C4-2B (cell line): ENCODE data around the gene NKX2-3.

Experiments
- H3K27ac ChIP-seq: fragments of 450-650 bp; 2 replicates; pipeline ENCODE4 v1.5.1; 2017
- CTCF ChIP-seq: fragments of 450-650 bp; conservative IDR thresholded peaks from 2 replicates; pipeline ENCODE4 v1.5.1; 2017; ENCODE audit warnings: mild to moderate bottlenecking
- ZFX ChIP-seq: fragments of 450-650 bp; IDR thresholded peaks from 2 replicates; pipeline ENCODE4 v1.6.1; 2017

Gene NKX2-3

DNA sequence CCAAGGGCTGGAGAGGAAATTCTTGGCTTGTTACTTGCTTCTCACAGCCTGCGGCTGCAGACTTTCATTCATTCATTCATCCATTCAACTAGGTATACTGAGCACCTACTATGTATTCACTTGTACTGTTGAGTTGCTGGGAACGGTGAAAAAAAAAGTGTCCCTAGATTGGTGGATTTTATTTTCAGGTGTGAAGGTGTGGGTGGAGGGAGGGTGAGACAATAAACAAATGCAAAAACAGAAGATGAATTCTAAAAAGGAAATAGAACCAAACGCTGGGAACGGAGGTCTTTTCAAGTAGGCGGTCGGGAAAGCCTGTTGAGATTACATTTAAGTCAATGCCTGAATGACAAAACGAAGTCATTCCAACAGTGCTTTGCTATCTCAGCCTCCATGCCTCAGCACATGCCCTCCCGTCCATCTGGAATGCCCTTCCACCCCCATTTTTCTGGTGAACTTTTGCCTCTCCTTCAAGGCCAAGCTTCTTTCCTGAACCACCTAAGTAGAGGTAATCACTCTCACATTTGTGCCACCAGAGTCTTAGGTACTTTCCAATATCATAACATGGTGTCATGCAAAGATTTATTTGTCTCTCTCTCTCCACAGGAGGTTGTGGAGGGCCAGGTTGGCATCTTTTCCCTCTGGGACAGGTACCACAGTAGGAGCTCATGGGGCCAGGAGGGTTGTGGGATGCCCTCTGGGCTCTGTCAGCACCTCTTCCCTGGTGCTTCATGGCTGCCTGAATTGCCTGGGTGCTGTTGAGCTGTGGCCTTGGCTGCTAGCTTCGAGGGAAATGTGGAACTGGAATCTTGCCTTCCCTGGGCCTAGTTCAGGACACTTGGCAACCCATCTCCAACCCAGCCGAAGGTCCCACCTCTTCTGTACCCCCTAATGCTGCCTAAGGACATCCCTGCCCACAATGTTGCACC, 5.5 kb downstream of the NKX2-3 start:
- TF ChIP-seq ZFX (no peak), CTCF (no peak)
- H3K27ac ChIP-seq = no peak overlapping the region

GRCh38 chr10:99539120-99539519, 6.4 kb downstream of the NKX2-3 start:
- TF ChIP-seq CTCF = no peak
- no peak for TF ChIP-seq ZFX
- H3K27ac ChIP-seq = no peak overlapping the region

- H3K27ac ChIP-seq = no peak overlapping the region
- TF ChIP-seq CTCF (no peak), ZFX (no peak)
These were observed 7.1 kb downstream of the NKX2-3 start for GRCh38 chr10:99539820-99540219.

- TF ChIP-seq CTCF (no peak), ZFX (no peak)
- H3K27ac ChIP-seq = no peak overlapping the region
These were observed 7.5 kb downstream of the NKX2-3 start for GRCh38 chr10:99540306-99540656.

DNA sequence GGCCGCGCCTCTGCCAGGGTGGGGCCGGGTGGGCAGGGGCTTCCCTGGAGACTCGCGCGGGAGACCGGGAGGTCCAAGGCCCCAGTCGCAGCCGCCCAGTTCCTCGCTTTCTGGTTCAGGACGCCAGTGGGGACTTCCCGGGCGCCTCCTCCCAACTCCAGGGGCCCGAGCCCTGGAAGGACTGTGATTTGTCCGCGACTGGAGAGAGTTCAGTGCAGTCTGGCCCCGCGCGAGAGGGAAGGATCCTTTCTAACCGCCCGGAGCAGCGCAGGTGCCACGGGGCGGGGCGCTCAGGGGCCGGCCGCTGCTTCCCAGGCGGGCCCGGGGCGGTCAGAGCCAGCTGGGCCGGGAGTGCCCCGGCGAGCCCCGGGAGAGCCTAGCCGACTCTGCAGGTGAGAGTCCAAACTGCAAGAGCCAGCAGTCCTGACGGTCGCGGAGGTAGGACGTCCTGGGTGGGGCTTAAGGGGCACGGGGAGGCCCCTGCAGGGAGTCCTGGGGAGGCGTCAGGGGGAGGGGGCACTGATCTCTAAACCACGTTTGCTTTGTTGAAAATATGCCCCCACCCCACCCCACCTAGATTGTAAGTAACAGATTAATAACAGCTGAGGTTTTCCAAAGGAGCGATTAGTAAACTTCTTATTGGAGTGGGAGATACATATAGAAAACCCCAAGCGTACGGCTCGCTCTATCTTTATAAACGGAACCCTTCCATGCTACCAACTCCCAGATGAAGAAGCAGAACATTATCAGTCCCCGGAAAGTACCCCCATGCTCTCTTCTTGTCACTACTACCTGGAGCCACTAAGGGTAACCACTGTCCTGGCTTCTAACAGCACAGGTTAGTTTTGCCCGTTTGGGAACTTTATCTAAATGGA, 8.2 kb downstream of the NKX2-3 start:
- H3K27ac ChIP-seq = no peak overlapping the region
- TF ChIP-seq CTCF (no peak), ZFX (no peak)

- no peak overlapping the region for H3K27ac ChIP-seq
- TF ChIP-seq ZFX (no peak), CTCF (no peak)
These were observed 11.6 kb downstream of the NKX2-3 start for GRCh38 chr10:99544322-99544721.

DNA sequence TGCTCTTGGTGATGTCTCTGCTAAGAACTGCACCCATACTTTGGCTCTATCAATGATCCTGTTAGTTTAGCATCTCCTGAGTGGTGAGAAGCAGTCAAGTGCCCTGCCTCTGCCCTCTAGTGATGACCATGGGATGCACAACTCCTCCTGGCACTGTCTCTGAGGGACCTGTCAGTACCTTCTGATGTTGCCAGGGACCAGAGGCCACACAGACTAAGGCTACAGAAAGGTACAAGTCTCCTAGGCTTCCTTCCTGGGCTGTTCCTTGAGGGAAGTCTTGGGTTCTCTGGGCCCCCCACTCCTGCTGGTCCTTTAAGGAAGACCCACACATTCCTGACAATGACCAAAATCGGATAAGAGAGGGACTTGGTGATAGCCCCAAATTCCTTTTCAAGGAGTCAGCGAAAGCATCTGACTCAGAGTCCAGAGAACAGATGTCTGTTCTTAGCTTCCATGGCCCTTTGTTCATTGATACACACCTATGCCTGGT, 15.3 kb downstream of the NKX2-3 start:
- TF ChIP-seq ZFX (no peak), CTCF (peak; percentile 39)
- no peak overlapping the region for H3K27ac ChIP-seq
